GM12872 (cell line): ENCODE measurements around the gene HOXC4.

Experiments used
- CTCF ChIP-seq: IDR thresholded peaks from 3 replicates; pipeline ENCODE4 v1.5.1; 2011; ENCODE audit warnings: low read depth, mild to moderate bottlenecking, low read length, moderate library complexity; ENCODE audit not compliant: insufficient read depth

Gene HOXC4

GRCh38 chr12:54048406-54049093, 5.1 kb upstream of the HOXC4 start:
- no peak for TF ChIP-seq CTCF

GRCh38 chr12:54049108-54049507, 4.5 kb upstream of the HOXC4 start:
- TF ChIP-seq CTCF, result no peak

- TF ChIP-seq CTCF, result no peak
These were observed 3.2 kb upstream of the HOXC4 start for GRCh38 chr12:54050482-54050810.

- TF ChIP-seq CTCF, result no peak
These were observed 2.4 kb upstream of the HOXC4 start for GRCh38 chr12:54051026-54051842.

GRCh38 chr12:54051874-54052437, 1.7 kb upstream of the HOXC4 start:
- TF ChIP-seq CTCF, result no peak

GRCh38 chr12:54052438-54053002, 1.1 kb upstream of the HOXC4 start:
- 0 out of 3 replicates have a peak, but pooled peaks have one; percentile 1 for TF ChIP-seq CTCF

- TF ChIP-seq CTCF, result no peak
These were observed 458 bp upstream of the HOXC4 start for GRCh38 chr12:54053003-54053750.
